NT2/D1 (cell line): ENCODE results near the gene SPATA6.
"Not testable (repeated sequence)": the region's sequence is repeated elsewhere in the genome, so short reads cannot be mapped to it uniquely, and the experiment has no call there.

ENCODE experiments used
- SUZ12 ChIP-seq: IDR thresholded peaks from 2 replicates; pipeline ENCODE4 v1.6.1; 2011; ENCODE audit not compliant: insufficient read length, insufficient read depth; ENCODE audit errors: extremely low read depth
- YY1 ChIP-seq: IDR thresholded peaks from 2 replicates; pipeline ENCODE4 v1.6.1; 2011; ENCODE audit not compliant: insufficient read length, insufficient read depth
- ZNF274 ChIP-seq: IDR thresholded peaks from 2 replicates; pipeline ENCODE4 v1.6.1; 2011; ENCODE audit warnings: mild to moderate bottlenecking, low read depth, low read length

- TF ChIP-seq ZNF274, SUZ12, YY1: not testable (repeated sequence)
These were observed 8.0 kb upstream of the SPATA6 start for GRCh38 chr1:48480023-48480422.
